ENCODE measurements around the gene SYNE1. TPM values are rescaled to one million over a fixed set of nuclear protein-coding genes. Genes with fewer than 3 reads are reported as not detected.
"Not testable (repeated sequence)": the region's sequence is repeated elsewhere in the genome, so short reads cannot be mapped to it uniquely, and the experiment has no call there.

The SYNE1 gene
- total RNA-seq = 100 to 1,000 TPM; 111 to 156 (median 124) TPM

- peak within 1 kb of the TSS; percentile 25 for H3K4me3 ChIP-seq (ENCODE audit: low read depth, poor library complexity, severe bottlenecking)
- DNase-seq (ENCODE audit: low spot score in 2 of 2) = no peak
- intact Hi-C loops (cut with DNase I; ENCODE audit: low total_unique reads) = no loop called here
- 18 to 36% methylated on average over 9 to 16 of the region's 16 CpGs for WGBS, 2 donors
- TF ChIP-seq CTCF (IDR thresholded peaks at IDR 0.05) (no peak), POLR2A (IDR thresholded peaks at IDR 0.05) (no peak)
These were observed at the start of gene SYNE1 for GRCh38 chr6:152637296-152638047. Gene SYNE1, minus strand, starts transcription at chr6:152637362. Its CDS starts 9,031 bp downstream, at chr6:152628331.

- TF ChIP-seq CTCF (IDR thresholded peaks at IDR 0.05) = no peak
- no peak for TF ChIP-seq POLR2A (IDR thresholded peaks at IDR 0.05)
- WGBS, 2 donors = 86 to 91% methylated on average over 12 of the region's 12 CpGs
- H3K4me3 ChIP-seq (ENCODE audit: low read depth, poor library complexity, severe bottlenecking) = no peak overlapping the region
- intact Hi-C loops (cut with DNase I; ENCODE audit: low total_unique reads) = no loop called here
- DNase-seq (ENCODE audit: low spot score in 2 of 2) = no peak
These were observed 48.7 kb upstream of the SYNE1 start for GRCh38 chr6:152685819-152686218.

GRCh38 chr6:152682935-152683334, 45.8 kb upstream of the SYNE1 start:
- 63 to 64% methylated on average over 8 of the region's 8 CpGs for WGBS, 2 donors
- DNase-seq (ENCODE audit: low spot score in 2 of 2); H3K4me3 ChIP-seq (ENCODE audit: low read depth, poor library complexity, severe bottlenecking); intact Hi-C loops (cut with DNase I; ENCODE audit: low total_unique reads): not testable (repeated sequence)

GRCh38 chr6:152682141-152682540, 45.0 kb upstream of the SYNE1 start:
- DNase-seq (ENCODE audit: low spot score in 2 of 2) = no peak
- intact Hi-C loops (cut with DNase I; ENCODE audit: low total_unique reads) = no loop called here
- TF ChIP-seq POLR2A (IDR thresholded peaks at IDR 0.05) (no peak), CTCF (IDR thresholded peaks at IDR 0.05) (no peak)
- 55 to 68% methylated on average over 8 of the region's 8 CpGs for WGBS, 2 donors
- no peak overlapping the region for H3K4me3 ChIP-seq (ENCODE audit: low read depth, poor library complexity, severe bottlenecking)

GRCh38 chr6:152680879-152681517, 43.8 kb upstream of the SYNE1 start:
- no peak overlapping the region for H3K4me3 ChIP-seq (ENCODE audit: low read depth, poor library complexity, severe bottlenecking)
- intact Hi-C loops (cut with DNase I; ENCODE audit: low total_unique reads) = no loop called here
- no peak for DNase-seq (ENCODE audit: low spot score in 2 of 2)
- TF ChIP-seq POLR2A (IDR thresholded peaks at IDR 0.05) = no peak
- no peak for TF ChIP-seq CTCF (IDR thresholded peaks at IDR 0.05)
- WGBS, 2 donors = 22 to 26% methylated on average over 3 of the region's 3 CpGs

- intact Hi-C loops (cut with DNase I; ENCODE audit: low total_unique reads) = no loop called here
- TF ChIP-seq CTCF (IDR thresholded peaks at IDR 0.05) (no peak), POLR2A (IDR thresholded peaks at IDR 0.05) (no peak)
These were observed 43.0 kb upstream of the SYNE1 start for GRCh38 chr6:152680151-152680550.

More at GRCh38 chr6:152680151-152680550, 43.0 kb upstream of the SYNE1 start:
- DNase-seq (ENCODE audit: low spot score in 2 of 2) = no peak
- WGBS, 2 donors = 83 to 100% methylated on average over 1 of the region's 1 CpG
- H3K4me3 ChIP-seq (ENCODE audit: low read depth, poor library complexity, severe bottlenecking) = no peak overlapping the region
